ENCODE measurements around the gene MGST2. TPM values are rescaled to one million over a fixed set of nuclear protein-coding genes. Genes with fewer than 3 reads are reported as not detected.
A peak's percentile ranks its signal among the peaks of the same experiment; 100 is the strongest.

The MGST2 gene
- total RNA-seq, 2 donors from 2014 or later: 188 to 215 TPM

GRCh38 chr4:139692309-139693012, 26.8 kb downstream of the MGST2 start:
- Mint-ChIP-seq H3K27ac (no peak overlapping the region), H3K9me3 (no peaks in the 10 kb centered on the region), H3K27me3 (ENCODE audit: insufficient read depth) (no peaks in the 10 kb centered on the region), H3K4me3 (no peak overlapping the region), H3K4me1 (peaks cover 26% of the 10 kb centered on the region), H3K36me3 (ENCODE audit: low read depth) (peaks cover 68% of the 10 kb centered on the region)
- TF ChIP-seq, protein P1, sequence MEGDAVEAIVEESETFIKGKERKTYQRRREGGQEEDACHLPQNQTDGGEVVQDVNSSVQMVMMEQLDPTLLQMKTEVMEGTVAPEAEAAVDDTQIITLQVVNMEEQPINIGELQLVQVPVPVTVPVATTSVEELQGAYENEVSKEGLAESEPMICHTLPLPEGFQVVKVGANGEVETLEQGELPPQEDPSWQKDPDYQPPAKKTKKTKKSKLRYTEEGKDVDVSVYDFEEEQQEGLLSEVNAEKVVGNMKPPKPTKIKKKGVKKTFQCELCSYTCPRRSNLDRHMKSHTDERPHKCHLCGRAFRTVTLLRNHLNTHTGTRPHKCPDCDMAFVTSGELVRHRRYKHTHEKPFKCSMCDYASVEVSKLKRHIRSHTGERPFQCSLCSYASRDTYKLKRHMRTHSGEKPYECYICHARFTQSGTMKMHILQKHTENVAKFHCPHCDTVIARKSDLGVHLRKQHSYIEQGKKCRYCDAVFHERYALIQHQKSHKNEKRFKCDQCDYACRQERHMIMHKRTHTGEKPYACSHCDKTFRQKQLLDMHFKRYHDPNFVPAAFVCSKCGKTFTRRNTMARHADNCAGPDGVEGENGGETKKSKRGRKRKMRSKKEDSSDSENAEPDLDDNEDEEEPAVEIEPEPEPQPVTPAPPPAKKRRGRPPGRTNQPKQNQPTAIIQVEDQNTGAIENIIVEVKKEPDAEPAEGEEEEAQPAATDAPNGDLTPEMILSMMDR (conservative IDR thresholded peaks at IDR 0.05): peak; percentile 65
- no peaks in the 10 kb centered on the region for H3K9me3 ChIP-seq (ENCODE audit: control insufficient read depth, low read length)
- no peaks in the 10 kb centered on the region for H3K27me3 ChIP-seq (ENCODE audit: control insufficient read depth, insufficient read depth, low read length, poor library complexity, severe bottlenecking)
- peaks cover 88% of the 10 kb centered on the region for H3K36me3 ChIP-seq (ENCODE audit: control insufficient read depth, insufficient read depth, low read length)
- 85 to 89% methylated on average over 3 to 4 of the region's 4 CpGs for WGBS, 2 experiments (ENCODE audit: insufficient coverage in 1 of 2, insufficient read length in 1 of 2)
- no peak overlapping the region for H3K27ac ChIP-seq (ENCODE audit: low read depth, low read length)
- DNase-seq: peak; percentile 75
- H3K4me1 ChIP-seq (ENCODE audit: control insufficient read depth, insufficient read depth, low read length): peaks cover 7% of the 10 kb centered on the region
- no peak overlapping the region for H3K9ac ChIP-seq (ENCODE audit: extremely low read depth, low read length, poor library complexity, severe bottlenecking)
- no peak overlapping the region for H3K4me3 ChIP-seq (ENCODE audit: low read length)

- H3K27ac ChIP-seq (ENCODE audit: low read depth, low read length): no peak overlapping the region
- no peak overlapping the region for H3K4me3 Mint-ChIP-seq
- no peak for DNase-seq
- no peaks in the 10 kb centered on the region for H3K9me3 ChIP-seq (ENCODE audit: control insufficient read depth, low read length)
- H3K9ac ChIP-seq (ENCODE audit: extremely low read depth, low read length, poor library complexity, severe bottlenecking): no peak overlapping the region
- TF ChIP-seq, protein P1 (conservative IDR thresholded peaks at IDR 0.05): no peak
- H3K27ac Mint-ChIP-seq: no peak overlapping the region
- H3K4me1 Mint-ChIP-seq: peaks cover 22% of the 10 kb centered on the region
- 100% methylated on average over 2 to 3 of the region's 3 CpGs for WGBS, 2 experiments (ENCODE audit: insufficient coverage in 1 of 2, insufficient read length in 1 of 2)
- peaks cover 73% of the 10 kb centered on the region for H3K36me3 Mint-ChIP-seq (ENCODE audit: low read depth)
- H3K36me3 ChIP-seq (ENCODE audit: control insufficient read depth, insufficient read depth, low read length): peaks cover 84% of the 10 kb centered on the region
- H3K4me3 ChIP-seq (ENCODE audit: low read length): no peak overlapping the region
- H3K4me1 ChIP-seq (ENCODE audit: control insufficient read depth, insufficient read depth, low read length): peaks cover 6% of the 10 kb centered on the region
- H3K9me3 Mint-ChIP-seq: peaks cover 2% of the 10 kb centered on the region
- no peaks in the 10 kb centered on the region for H3K27me3 ChIP-seq (ENCODE audit: control insufficient read depth, insufficient read depth, low read length, poor library complexity, severe bottlenecking)
- H3K27me3 Mint-ChIP-seq (ENCODE audit: insufficient read depth): no peaks in the 10 kb centered on the region
Measured at GRCh38 chr4:139694522-139695107, 29.0 kb downstream of the MGST2 start.

DNA sequence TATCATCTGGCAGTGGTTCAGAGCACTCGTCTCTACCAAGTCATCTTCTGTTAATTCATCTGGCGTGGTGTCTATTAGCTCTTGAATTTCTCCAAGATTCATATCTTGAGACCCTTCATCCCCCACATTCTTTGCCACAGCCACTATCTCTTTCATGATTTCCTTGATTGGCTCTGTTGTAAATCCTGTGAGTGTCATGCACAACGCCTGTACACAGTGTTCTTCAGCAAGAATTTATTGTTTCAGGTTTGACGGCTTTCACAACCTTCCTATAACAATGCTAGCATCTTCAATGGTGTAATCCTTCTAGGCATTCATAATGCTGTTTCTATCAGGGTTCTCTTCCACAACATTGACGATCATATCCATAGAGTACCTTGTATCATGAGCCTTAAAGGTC, 30.9 kb downstream of the MGST2 start:
- peaks cover 2% of the 10 kb centered on the region for H3K9me3 Mint-ChIP-seq
- TF ChIP-seq, protein P1 (conservative IDR thresholded peaks at IDR 0.05): no peak
- 94 to 95% methylated on average over 4 to 5 of the region's 5 CpGs for WGBS, 2 experiments (ENCODE audit: insufficient coverage in 1 of 2, insufficient read length in 1 of 2)
- no peak for DNase-seq
- no peaks in the 10 kb centered on the region for H3K27me3 ChIP-seq (ENCODE audit: control insufficient read depth, insufficient read depth, low read length, poor library complexity, severe bottlenecking)
- H3K9me3 ChIP-seq (ENCODE audit: control insufficient read depth, low read length): no peaks in the 10 kb centered on the region
- H3K9ac ChIP-seq (ENCODE audit: extremely low read depth, low read length, poor library complexity, severe bottlenecking): no peak overlapping the region
- H3K4me1 ChIP-seq (ENCODE audit: control insufficient read depth, insufficient read depth, low read length): peaks cover 6% of the 10 kb centered on the region
- H3K27ac ChIP-seq (ENCODE audit: low read depth, low read length): no peak overlapping the region
- no peaks in the 10 kb centered on the region for H3K27me3 Mint-ChIP-seq (ENCODE audit: insufficient read depth)
- peaks cover 12% of the 10 kb centered on the region for H3K4me1 Mint-ChIP-seq
- peaks cover 85% of the 10 kb centered on the region for H3K36me3 ChIP-seq (ENCODE audit: control insufficient read depth, insufficient read depth, low read length)
- H3K27ac Mint-ChIP-seq: no peak overlapping the region
- H3K4me3 ChIP-seq (ENCODE audit: low read length): peak overlapping the region; percentile 26
- no peak overlapping the region for H3K4me3 Mint-ChIP-seq
- peaks cover 76% of the 10 kb centered on the region for H3K36me3 Mint-ChIP-seq (ENCODE audit: low read depth)

Data from endodermal cell (in vitro differentiated cells).